Hepatocyte (in vitro differentiated cells): ENCODE data around the gene CD81. TPM values are rescaled to one million over a fixed set of nuclear protein-coding genes. Genes with fewer than 3 reads are reported as not detected.

Experiments
- DNase-seq: peaks from one replicate; pipeline ENCODE4 v3.0.0-alpha.2; 2016; ENCODE audit warnings: low spot score
- H2AFZ ChIP-seq: fragments of 200-600 bp; sonication (generic); 2 replicates; pipeline ENCODE4 v1.6.0; 2016; ENCODE audit warnings: antibody characterized with exemption, mild to moderate bottlenecking
- H3K27ac ChIP-seq: fragments of 200-600 bp; sonication (generic); 2 replicates; pipeline ENCODE4 v1.5.1; 2016; ENCODE audit warnings: mild to moderate bottlenecking
- H3K27me3 ChIP-seq: fragments of 200-600 bp; sonication (generic); 2 replicates; pipeline ENCODE4 v1.6.1; 2016
- H3K36me3 ChIP-seq: fragments of 200-600 bp; sonication (generic); replicated peaks from 2 replicates; pipeline ENCODE4 v1.5.1; 2016; ENCODE audit warnings: low read depth; ENCODE audit not compliant: insufficient read depth
- H3K4me1 ChIP-seq: fragments of 200-600 bp; sonication (generic); 2 replicates; pipeline ENCODE4 v1.5.1; 2016; ENCODE audit warnings: mild to moderate bottlenecking, moderate library complexity; ENCODE audit not compliant: insufficient read depth
- H3K4me2 ChIP-seq: fragments of 200-600 bp; sonication (generic); 2 replicates; pipeline ENCODE4 v1.6.0; 2016
- H3K4me3 ChIP-seq: fragments of 200-600 bp; sonication (generic); 2 replicates; pipeline ENCODE4 v1.5.1; 2016; ENCODE audit warnings: mild to moderate bottlenecking
- H3K79me2 ChIP-seq: fragments of 200-600 bp; sonication (generic); 2 replicates; pipeline ENCODE4 v1.6.0; 2017; ENCODE audit warnings: mild to moderate bottlenecking
- H3K9me2 ChIP-seq: fragments of 200-600 bp; sonication (generic); replicated peaks from 2 replicates; pipeline ENCODE4 v1.6.0; 2017; ENCODE audit warnings: mild to moderate bottlenecking; ENCODE audit not compliant: insufficient read depth
- H3K9me3 ChIP-seq: fragments of 200-600 bp; sonication (generic); 2 replicates; pipeline ENCODE4 v1.5.1; 2016; ENCODE audit warnings: low read depth, mild to moderate bottlenecking
- H4K20me1 ChIP-seq: fragments of 200-600 bp; sonication (generic); 2 replicates; pipeline ENCODE4 v1.6.0; 2016; ENCODE audit warnings: mild to moderate bottlenecking; ENCODE audit not compliant: insufficient read depth, poor library complexity, severe bottlenecking
- CTCF ChIP-seq: fragments of 200-600 bp; sonication (generic); IDR thresholded peaks from 2 replicates; pipeline ENCODE4 v1.5.1; 2016; ENCODE audit warnings: antibody characterized with exemption, mild to moderate bottlenecking; ENCODE audit not compliant: poor library complexity
- EZH2 ChIP-seq: fragments of 200-600 bp; sonication (generic); IDR thresholded peaks from 2 replicates; pipeline ENCODE4 v1.6.1; 2016; ENCODE audit warnings: antibody characterized with exemption, mild to moderate bottlenecking, borderline replicate concordance
- EZH2phosphoT487 ChIP-seq: fragments of 200-600 bp; sonication (generic); IDR thresholded peaks from one replicate; pipeline ENCODE4 v1.6.1; 2018; ENCODE audit warnings: antibody characterized with exemption, mild to moderate bottlenecking, low read depth, moderate library complexity; ENCODE audit not compliant: unreplicated experiment, severe bottlenecking
- WGBS: methylation state at CpG from one replicate; pipeline ENCODE4 v1.1.6; 2016; ENCODE audit warnings: low lambda C conversion rate; ENCODE audit errors: missing lambda C conversion rate; 5-methylcytosine and 5-hydroxymethylcytosine counted together
- polyA plus RNA-seq: library from polyadenylated mRNA; unstranded; fragments of >200 nt; fragmentation: Nextera tagmentation; extraction: Ambion mirVana; gene quantifications from 2 replicates; pipeline ENCODE4 v1.2.1, GENCODE V29; 2016
- total RNA-seq: library from RNA; depleted of rRNA; stranded (reverse); fragments of >200 nt; gene quantifications from 2 replicates; pipeline ENCODE4 v1.2.3, GENCODE V29; 2014

The CD81 gene
- total and polyA plus RNA-seq, 2 experiments from 2014 or later, result 233 to 472 TPM

GRCh38 chr11:2434506-2435255 lies 57.6 kb downstream of the CD81 start:
- H3K27me3 ChIP-seq, result peaks cover 10% of the 10 kb centered on the region
- no peaks in the 10 kb centered on the region for H3K36me3 ChIP-seq
- no peak overlapping the region for H2AFZ ChIP-seq
- no peak overlapping the region for H3K27ac ChIP-seq
- no peak overlapping the region for H3K4me3 ChIP-seq
- H3K4me2 ChIP-seq, result no peak overlapping the region
- WGBS, result 87% methylated on average over 11 of the region's 11 CpGs
- no peaks in the 10 kb centered on the region for H3K9me2 ChIP-seq
- no peaks in the 10 kb centered on the region for H4K20me1 ChIP-seq
- TF ChIP-seq EZH2phosphoT487 (no peak), CTCF (no peak)
- H3K79me2 ChIP-seq, result no peaks in the 10 kb centered on the region
- no peaks in the 10 kb centered on the region for H3K9me3 ChIP-seq
- no peaks in the 10 kb centered on the region for H3K4me1 ChIP-seq
- DNase-seq, result no peak

GRCh38 chr11:2435288-2436012 lies 58.3 kb downstream of the CD81 start:
- no peak overlapping the region for H3K27ac ChIP-seq
- H2AFZ ChIP-seq, result no peak overlapping the region
- no peaks in the 10 kb centered on the region for H3K79me2 ChIP-seq
- H4K20me1 ChIP-seq, result no peaks in the 10 kb centered on the region
- H3K9me3 ChIP-seq, result no peaks in the 10 kb centered on the region
- no peak for DNase-seq
- 92% methylated on average over 12 of the region's 12 CpGs for WGBS
- H3K4me3 ChIP-seq, result no peak overlapping the region
- no peak overlapping the region for H3K4me2 ChIP-seq
- H3K4me1 ChIP-seq, result no peaks in the 10 kb centered on the region
- TF ChIP-seq EZH2phosphoT487 (no peak), CTCF (no peak), EZH2 (no peak)
- no peaks in the 10 kb centered on the region for H3K36me3 ChIP-seq
- H3K9me2 ChIP-seq, result no peaks in the 10 kb centered on the region
- H3K27me3 ChIP-seq, result peaks cover 10% of the 10 kb centered on the region

DNA sequence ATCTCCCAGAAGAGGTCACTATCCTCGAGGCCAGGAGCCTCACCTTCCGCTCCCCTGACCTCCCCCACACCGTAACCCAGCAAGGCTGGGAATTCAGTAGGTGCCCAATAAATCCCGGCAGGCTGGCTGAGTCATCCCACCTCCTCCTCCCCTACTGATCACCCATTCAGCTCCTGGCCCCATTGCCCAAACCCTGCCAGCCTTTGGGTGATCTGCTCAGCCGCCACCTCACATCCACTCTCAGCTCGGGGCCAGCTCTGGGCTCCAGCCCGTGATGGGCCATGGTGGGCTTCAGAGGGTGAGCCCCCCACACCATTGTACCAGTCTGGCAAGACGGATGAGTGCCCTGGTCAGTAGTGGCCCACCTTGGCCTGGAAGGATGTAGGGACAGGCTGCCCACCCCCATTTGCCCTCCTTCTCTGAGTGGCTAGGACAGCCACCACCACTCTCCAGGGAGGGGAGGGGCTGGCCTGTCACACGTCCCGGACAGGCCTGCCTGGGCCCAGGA lies 59.0 kb downstream of the CD81 start:
- Histone ChIP-seq H3K27me3 (peaks cover 10% of the 10 kb centered on the region), H2AFZ (no peak overlapping the region), H3K4me3 (no peak overlapping the region), H3K9me3 (no peaks in the 10 kb centered on the region), H3K79me2 (no peaks in the 10 kb centered on the region), H3K4me2 (no peak overlapping the region), H3K4me1 (no peaks in the 10 kb centered on the region), H3K9me2 (no peaks in the 10 kb centered on the region), H3K27ac (no peak overlapping the region), H3K36me3 (no peaks in the 10 kb centered on the region), H4K20me1 (no peaks in the 10 kb centered on the region)
- no peak for DNase-seq
- WGBS, result 85% methylated on average over 10 of the region's 10 CpGs
- TF ChIP-seq EZH2 (no peak), CTCF (no peak), EZH2phosphoT487 (no peak)
